GM23248 (cell line): ENCODE measurements around the gene LPCAT4. TPM values are rescaled to one million over a fixed set of nuclear protein-coding genes. Genes with fewer than 3 reads are reported as not detected.

Experiments used
- DNase-seq: peaks from one replicate; pipeline ENCODE4 v3.0.0-alpha.2; 2015
- H2AFZ ChIP-seq: fragments of 200-600 bp; sonication (generic); 2 replicates; pipeline ENCODE4 v1.6.1; 2016; ENCODE audit warnings: antibody characterized with exemption
- H3F3A ChIP-seq: fragments of 200-600 bp; sonication (generic); 2 replicates; pipeline ENCODE4 v1.6.1; 2016; ENCODE audit warnings: mild to moderate bottlenecking, antibody characterized with exemption, mixed run types; ENCODE audit not compliant: insufficient read depth
- H3K27ac ChIP-seq: fragments of 200-600 bp; sonication (generic); 2 replicates; pipeline ENCODE4 v1.5.1; 2016; ENCODE audit warnings: mild to moderate bottlenecking
- H3K27me3 ChIP-seq: fragments of 200-600 bp; sonication (generic); replicated peaks from 2 replicates; pipeline ENCODE4 v1.6.1; 2016; ENCODE audit warnings: mild to moderate bottlenecking; ENCODE audit not compliant: insufficient read depth
- H3K36me3 ChIP-seq: fragments of 200-600 bp; sonication (generic); 2 replicates; pipeline ENCODE4 v1.6.1; 2016; ENCODE audit warnings: low read depth, mild to moderate bottlenecking
- H3K4me1 ChIP-seq: fragments of 200-600 bp; sonication (generic); 2 replicates; pipeline ENCODE4 v1.6.1; 2016; ENCODE audit warnings: mild to moderate bottlenecking; ENCODE audit not compliant: insufficient read depth
- H3K4me2 ChIP-seq: fragments of 200-600 bp; sonication (generic); one replicate; pipeline ENCODE4 v1.6.1; 2016; ENCODE audit warnings: mild to moderate bottlenecking; ENCODE audit not compliant: unreplicated experiment
- H3K4me3 ChIP-seq: fragments of 200-600 bp; sonication (generic); 2 replicates; pipeline ENCODE4 v1.5.1; 2016; ENCODE audit warnings: mild to moderate bottlenecking
- H3K79me2 ChIP-seq: fragments of 200-600 bp; sonication (generic); 2 replicates; pipeline ENCODE4 v1.6.1; 2016; ENCODE audit warnings: mild to moderate bottlenecking; ENCODE audit not compliant: insufficient read depth
- H3K9ac ChIP-seq: fragments of 200-600 bp; sonication (generic); 2 replicates; pipeline ENCODE4 v1.6.1; 2016; ENCODE audit warnings: mild to moderate bottlenecking
- H3K9me2 ChIP-seq: fragments of 200-600 bp; sonication (generic); 2 replicates; pipeline ENCODE4 v1.6.1; 2016; ENCODE audit warnings: mixed run types, mild to moderate bottlenecking, moderate library complexity; ENCODE audit not compliant: insufficient read depth
- H3K9me3 ChIP-seq: fragments of 200-600 bp; sonication (generic); one replicate; pipeline ENCODE4 v1.6.1; 2017; ENCODE audit warnings: low read depth
- H4K20me1 ChIP-seq: fragments of 200-600 bp; sonication (generic); 2 replicates; pipeline ENCODE4 v1.6.0; 2016; ENCODE audit not compliant: insufficient read depth
- EZH2 ChIP-seq: fragments of 200-600 bp; sonication (generic); IDR thresholded peaks from 2 replicates; pipeline ENCODE4 v1.6.1; 2018; ENCODE audit warnings: antibody characterized with exemption, mild to moderate bottlenecking; ENCODE audit not compliant: insufficient read depth, poor library complexity, severe bottlenecking
- EZH2phosphoT487 ChIP-seq: fragments of 200-600 bp; sonication (generic); IDR thresholded peaks from 2 replicates; pipeline ENCODE4 v1.6.1; 2018; ENCODE audit warnings: antibody characterized with exemption, moderate library complexity, mild to moderate bottlenecking, low read depth; ENCODE audit not compliant: insufficient read depth
- WGBS, 2 experiments: methylation state at CpG; one replicate each; pipeline ENCODE4 v1.1.6; 2015 to 2017; ENCODE audit warnings: low lambda C conversion rate in 2 of 2, low coverage in 1 of 2; ENCODE audit errors: missing lambda C conversion rate in 2 of 2; 5-methylcytosine and 5-hydroxymethylcytosine counted together
- in situ Hi-C: fragments of 300-500 bp; cut with MboI; formaldehyde crosslinking; loops from 2 replicates; pipeline ENCODE4 v1.15.0; 2020
- polyA plus RNA-seq: library from polyadenylated mRNA; unstranded; fragments of >200 nt; fragmentation: Nextera tagmentation; extraction: Ambion mirVana; gene quantifications from 2 replicates; pipeline ENCODE4 v1.2.1, GENCODE V29; 2016
- total RNA-seq: library from RNA; depleted of rRNA; stranded (reverse); fragments of >200 nt; shearing (Covaris generic); gene quantifications from 2 replicates; pipeline ENCODE4 v1.2.3, GENCODE V29; 2014

The LPCAT4 gene
- total and polyA plus RNA-seq, 2 experiments from 2014 or later = 17.5 to 24.7 TPM

DNA sequence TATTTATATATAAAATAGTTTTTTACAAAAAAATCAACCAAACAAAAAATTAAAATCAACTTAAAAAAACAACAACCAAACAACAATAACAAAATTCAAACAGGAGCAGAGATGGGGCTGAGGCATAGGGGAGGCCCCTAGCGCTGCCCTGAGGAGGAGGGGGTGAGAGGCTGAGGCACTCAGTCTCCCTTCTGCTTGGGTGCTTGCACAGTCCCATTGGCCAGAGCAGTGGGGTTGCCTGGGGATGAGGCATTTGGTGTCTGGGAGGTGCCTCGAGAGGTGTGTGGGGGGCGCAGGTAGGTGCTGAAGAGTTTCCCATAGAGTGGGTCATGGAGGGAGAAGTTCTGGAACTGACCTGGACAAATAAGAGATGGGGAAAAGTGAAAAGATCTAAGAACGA, 8.0 kb downstream of the LPCAT4 start:
- no peak overlapping the region for H3K27ac ChIP-seq
- no peaks in the 10 kb centered on the region for H3K36me3 ChIP-seq
- no peaks in the 10 kb centered on the region for H3F3A ChIP-seq
- no peaks in the 10 kb centered on the region for H3K4me1 ChIP-seq
- H3K4me2 ChIP-seq = no peak overlapping the region
- no peak overlapping the region for H3K4me3 ChIP-seq
- H3K79me2 ChIP-seq = no peaks in the 10 kb centered on the region
- H4K20me1 ChIP-seq = no peaks in the 10 kb centered on the region
- no peaks in the 10 kb centered on the region for H3K9me3 ChIP-seq
- in situ Hi-C loops = loop anchor here (25.0 kb wide), 3 partner anchors 153 to 247 kb away; partner anchors contain the start of genes EMC7, GOLGA8B and PGBD4
- no peaks in the 10 kb centered on the region for H3K27me3 ChIP-seq
- no peak overlapping the region for H2AFZ ChIP-seq
- no peaks in the 10 kb centered on the region for H3K9me2 ChIP-seq
- 96 to 100% methylated on average over 4 of the region's 4 CpGs for WGBS, 2 experiments
- no peak for DNase-seq
- H3K9ac ChIP-seq = no peak overlapping the region
- TF ChIP-seq EZH2 (no peak), EZH2phosphoT487 (no peak)

DNA sequence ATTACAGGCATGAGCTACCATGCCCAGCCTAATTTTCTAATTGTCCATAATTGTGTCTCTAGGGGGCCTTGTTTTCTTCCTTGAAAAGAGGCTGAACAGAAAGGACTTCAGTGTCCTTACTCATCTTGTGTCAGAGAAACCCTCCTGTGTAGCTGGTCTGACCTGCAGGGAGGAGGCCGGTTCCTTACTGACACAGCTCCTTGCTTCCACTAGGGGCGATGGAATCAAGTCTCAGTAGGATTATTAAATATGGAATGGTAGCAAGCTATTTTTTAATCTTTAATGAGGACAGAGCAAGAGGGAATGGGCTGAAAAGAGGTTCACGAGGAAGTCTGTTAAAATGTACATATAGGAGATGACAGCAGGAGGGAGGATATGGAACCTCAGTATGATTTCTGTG, 8.6 kb downstream of the LPCAT4 start:
- H3K4me2 ChIP-seq = no peak overlapping the region
- H3K9ac ChIP-seq = no peak overlapping the region
- WGBS, 2 experiments = 93 to 97% methylated on average over 3 of the region's 3 CpGs
- H4K20me1 ChIP-seq = no peaks in the 10 kb centered on the region
- H3K9me2 ChIP-seq = no peaks in the 10 kb centered on the region
- no peak overlapping the region for H3K27ac ChIP-seq
- no peaks in the 10 kb centered on the region for H3K27me3 ChIP-seq
- no peaks in the 10 kb centered on the region for H3K79me2 ChIP-seq
- in situ Hi-C loops = loop anchor here (25.0 kb wide), 3 partner anchors 154 to 246 kb away; partner anchors contain the start of genes EMC7, GOLGA8B and PGBD4
- H3K4me3 ChIP-seq = no peak overlapping the region
- no peaks in the 10 kb centered on the region for H3K36me3 ChIP-seq
- no peaks in the 10 kb centered on the region for H3K4me1 ChIP-seq
- no peaks in the 10 kb centered on the region for H3K9me3 ChIP-seq
- no peak overlapping the region for H2AFZ ChIP-seq
- peak; percentile 24 for DNase-seq
- H3F3A ChIP-seq = no peaks in the 10 kb centered on the region
- no peak for TF ChIP-seq EZH2phosphoT487
- no peak for TF ChIP-seq EZH2

DNA sequence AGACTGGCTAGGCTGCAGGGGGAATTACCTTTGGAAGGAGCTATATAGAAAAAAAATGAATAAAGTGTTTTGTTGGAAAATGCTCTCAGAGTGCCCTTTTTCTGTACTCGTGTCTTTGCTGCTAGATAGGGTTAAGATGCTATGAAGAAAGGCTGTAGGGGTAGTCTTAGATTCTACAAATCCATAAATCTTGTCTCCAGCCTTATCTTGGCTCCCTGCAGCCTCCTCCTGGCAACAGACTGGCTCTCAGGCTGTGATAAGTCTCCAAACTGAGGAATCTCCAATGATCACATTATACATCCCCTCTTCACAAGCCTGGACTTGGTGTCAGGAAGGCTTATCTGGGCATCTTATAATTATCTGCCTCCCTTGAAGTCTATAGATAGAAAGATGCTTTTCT, 9.3 kb downstream of the LPCAT4 start:
- Histone ChIP-seq H3K27ac (no peak overlapping the region), H3K9me2 (no peaks in the 10 kb centered on the region), H3K27me3 (no peaks in the 10 kb centered on the region), H3K79me2 (no peaks in the 10 kb centered on the region), H2AFZ (no peak overlapping the region), H3K36me3 (no peaks in the 10 kb centered on the region), H3F3A (no peaks in the 10 kb centered on the region), H3K9ac (no peak overlapping the region), H4K20me1 (no peaks in the 10 kb centered on the region), H3K4me1 (no peaks in the 10 kb centered on the region), H3K4me2 (no peak overlapping the region), H3K4me3 (no peak overlapping the region), H3K9me3 (no peaks in the 10 kb centered on the region)
- 100% methylated on average over 1 of the region's 1 CpG for WGBS, 2 experiments
- no peak for DNase-seq
- in situ Hi-C loops = loop anchor here (25.0 kb wide), 3 partner anchors 155 to 245 kb away; partner anchors contain the start of genes EMC7, GOLGA8B and PGBD4
- TF ChIP-seq EZH2phosphoT487 (no peak), EZH2 (no peak)

DNA sequence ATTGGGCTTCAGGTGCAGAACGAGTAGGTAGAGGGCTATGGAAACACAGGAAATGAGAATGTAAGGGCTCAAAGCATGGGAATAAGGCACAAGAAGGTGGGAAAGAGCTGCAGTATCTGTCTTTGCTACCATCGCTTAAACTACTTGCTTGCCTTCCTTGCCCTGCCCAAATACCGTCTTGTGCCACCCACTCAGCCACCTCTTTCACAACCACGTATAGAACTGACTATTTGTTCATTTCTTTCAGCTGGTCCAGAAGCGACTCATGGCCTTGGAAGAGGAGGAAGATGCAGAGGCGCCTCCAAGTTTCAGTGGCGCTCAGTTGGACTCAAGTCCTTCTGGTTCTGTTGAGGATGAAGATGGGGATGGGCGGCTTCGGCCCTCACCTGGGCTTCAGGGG, 11.8 kb downstream of the LPCAT4 start:
- H3K4me3 ChIP-seq = no peak overlapping the region

More for the DNA sequence above, 11.8 kb downstream of the LPCAT4 start:
- Histone ChIP-seq H3K4me1 (no peaks in the 10 kb centered on the region), H3F3A (no peaks in the 10 kb centered on the region), H3K79me2 (no peaks in the 10 kb centered on the region), H3K27me3 (no peaks in the 10 kb centered on the region), H3K9me3 (no peaks in the 10 kb centered on the region), H3K4me2 (no peak overlapping the region), H3K9ac (no peak overlapping the region), H4K20me1 (no peaks in the 10 kb centered on the region), H2AFZ (no peak overlapping the region), H3K27ac (no peak overlapping the region), H3K36me3 (no peaks in the 10 kb centered on the region), H3K9me2 (no peaks in the 10 kb centered on the region)
- peak; percentile 28 for DNase-seq
- in situ Hi-C loops = loop anchor here (25.0 kb wide), 3 partner anchors 157 to 243 kb away; partner anchors contain the start of genes EMC7, GOLGA8B and PGBD4
- WGBS, 2 experiments = 90 to 92% methylated on average over 9 of the region's 9 CpGs
- TF ChIP-seq EZH2 = no peak
- TF ChIP-seq EZH2phosphoT487 = no peak
